Measurements from ENCODE around the gene HLA-DOB. TPM values are rescaled to one million over a fixed set of nuclear protein-coding genes. Genes with fewer than 3 reads are reported as not detected.

The HLA-DOB gene
- not detected for total RNA-seq

GRCh38 chr6:32816746-32817204 lies at the start of gene HLA-DOB:
Gene HLA-DOB (minus strand): TSS chr6:32817002. CDS start chr6:32816951, 51 bp downstream.

GRCh38 chr6:32853541-32854375 lies 37.0 kb upstream of the HLA-DOB start, which contains the start of the genes PSMB9 and TAP1:
Gene PSMB9 (plus strand): TSS chr6:32854192. CDS start chr6:32854230, 38 bp downstream.
Gene TAP1 (minus strand): TSS chr6:32853704. CDS start chr6:32853636, 68 bp downstream.

GRCh38 chr6:32843979-32844838 lies 27.4 kb upstream of the HLA-DOB start, which contains the start of gene PSMB8:
Gene PSMB8 (minus strand): TSS chr6:32844047. CDS start chr6:32843996, 51 bp downstream.

GRCh38 chr6:32838114-32838958 lies 21.5 kb upstream of the HLA-DOB start, which contains the start of gene TAP2:
Gene TAP2 (minus strand): TSS chr6:32838739. CDS start chr6:32838233, 506 bp downstream.

GRCh38 chr6:32763421-32763820 lies 53.4 kb downstream of the HLA-DOB start, which contains the start of gene HLA-DQB2:
Gene HLA-DQB2 (minus strand): TSS chr6:32763532. CDS start chr6:32763470, 62 bp downstream.

Other genes starting within 250 kb of the HLA-DOB start
- gene HLA-DRB1, start 227.2 kb downstream of the HLA-DOB start, total RNA-seq: 9.9 TPM
- 0.92 TPM for gene HLA-DQA1, start 179.6 kb downstream of the HLA-DOB start, total RNA-seq
- gene HLA-DQB1, start 150.3 kb downstream of the HLA-DOB start, total RNA-seq: 4.4 TPM
- gene HLA-DQA2, start 75.6 kb downstream of the HLA-DOB start, total RNA-seq: not detected
- not detected for gene HLA-DQB2, start 53.5 kb downstream of the HLA-DOB start, total RNA-seq
- gene TAP2, start 21.7 kb upstream of the HLA-DOB start, total RNA-seq: 6.5 TPM
- 5.8 TPM for gene PSMB8, start 27.0 kb upstream of the HLA-DOB start, total RNA-seq
- 8.3 TPM for gene TAP1, start 36.7 kb upstream of the HLA-DOB start, total RNA-seq
- 3.2 TPM for gene PSMB9, start 37.2 kb upstream of the HLA-DOB start, total RNA-seq
- gene HLA-DMB, start 124.0 kb upstream of the HLA-DOB start, total RNA-seq: 2.3 TPM
- 0.46 TPM for gene HLA-DMA, start 136.1 kb upstream of the HLA-DOB start, total RNA-seq
- 87.0 TPM for gene BRD2, start 151.6 kb upstream of the HLA-DOB start, total RNA-seq
- 1.2 TPM for gene HLA-DOA, start 192.6 kb upstream of the HLA-DOB start, total RNA-seq

Measured in diencephalon (tissue), 1 donor.